GM12892 (cell line): ENCODE data around the gene VPS72.
"Not testable (repeated sequence)": the region's sequence is repeated elsewhere in the genome, so short reads cannot be mapped to it uniquely, and the experiment has no call there.

Experiments used
- POLR2A ChIP-seq: IDR thresholded peaks from 2 replicates; pipeline ENCODE4 v1.6.1; 2011; ENCODE audit warnings: low read depth, low read length, control low read depth
- POLR2AphosphoS5 ChIP-seq: IDR thresholded peaks from 2 replicates; pipeline ENCODE4 v1.6.1; 2011; ENCODE audit warnings: low read depth, low read length, control low read depth
- TAF1 ChIP-seq: IDR thresholded peaks from 2 replicates; pipeline ENCODE4 v1.6.1; 2011; ENCODE audit warnings: low read depth, mild to moderate bottlenecking, control low read depth, low read length, borderline replicate concordance

- TF ChIP-seq POLR2AphosphoS5, POLR2A, TAF1: not testable (repeated sequence)
These were observed 5.0 kb upstream of the VPS72 start for GRCh38 chr1:151194894-151195594.
